ENCODE measurements around the gene ABHD12. TPM values are rescaled to one million over a fixed set of nuclear protein-coding genes. Genes with fewer than 3 reads are reported as not detected.

ABHD12 gene
- total RNA-seq, 2 experiments from 2014 or later: 13.4 to 17.0 TPM

- DNase-seq (peak in 1 of 14 experiments; percentile 23), ATAC-seq (ENCODE audit: poor library complexity) (no peak)
- H3K4me1 Mint-ChIP-seq (ENCODE audit: low read depth): peaks cover 4% of the 10 kb centered on the region
- CTCF ChIA-PET: no interaction called here
- H3K4me3 Mint-ChIP-seq: no peak overlapping the region
- POLR2A ChIA-PET: no interaction called here
- no peaks in the 10 kb centered on the region for H3K9me3 Mint-ChIP-seq
- H3K27ac Mint-ChIP-seq: no peak overlapping the region
- intact Hi-C loops (cut with DNase I, micrococcal nuclease): no loop called here
- no peaks in the 10 kb centered on the region for H3K4me1 ChIP-seq (ENCODE audit: insufficient read depth, low read length)
- no peaks in the 10 kb centered on the region for H3K27me3 ChIP-seq (ENCODE audit: control insufficient read depth in 1 of 2, insufficient read depth in 2 of 2, low read length in 2 of 2)
- H3K36me3 ChIP-seq (ENCODE audit: insufficient read depth, low read length): peaks cover 72% of the 10 kb centered on the region
- no peak overlapping the region for H3K4me3 ChIP-seq (ENCODE audit: low read length)
- H3K27ac ChIP-seq (ENCODE audit: low read depth in 1 of 2, low read length in 2 of 2): no peak overlapping the region
- no peaks in the 10 kb centered on the region for H3K9me3 ChIP-seq (ENCODE audit: control insufficient read depth in 1 of 2, insufficient read depth in 1 of 2, low read length in 2 of 2)
- peaks cover 68% of the 10 kb centered on the region for H3K36me3 Mint-ChIP-seq (ENCODE audit: low read depth)
- H3K27me3 Mint-ChIP-seq: no peaks in the 10 kb centered on the region
- TF ChIP-seq, protein P1, sequence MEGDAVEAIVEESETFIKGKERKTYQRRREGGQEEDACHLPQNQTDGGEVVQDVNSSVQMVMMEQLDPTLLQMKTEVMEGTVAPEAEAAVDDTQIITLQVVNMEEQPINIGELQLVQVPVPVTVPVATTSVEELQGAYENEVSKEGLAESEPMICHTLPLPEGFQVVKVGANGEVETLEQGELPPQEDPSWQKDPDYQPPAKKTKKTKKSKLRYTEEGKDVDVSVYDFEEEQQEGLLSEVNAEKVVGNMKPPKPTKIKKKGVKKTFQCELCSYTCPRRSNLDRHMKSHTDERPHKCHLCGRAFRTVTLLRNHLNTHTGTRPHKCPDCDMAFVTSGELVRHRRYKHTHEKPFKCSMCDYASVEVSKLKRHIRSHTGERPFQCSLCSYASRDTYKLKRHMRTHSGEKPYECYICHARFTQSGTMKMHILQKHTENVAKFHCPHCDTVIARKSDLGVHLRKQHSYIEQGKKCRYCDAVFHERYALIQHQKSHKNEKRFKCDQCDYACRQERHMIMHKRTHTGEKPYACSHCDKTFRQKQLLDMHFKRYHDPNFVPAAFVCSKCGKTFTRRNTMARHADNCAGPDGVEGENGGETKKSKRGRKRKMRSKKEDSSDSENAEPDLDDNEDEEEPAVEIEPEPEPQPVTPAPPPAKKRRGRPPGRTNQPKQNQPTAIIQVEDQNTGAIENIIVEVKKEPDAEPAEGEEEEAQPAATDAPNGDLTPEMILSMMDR (IDR thresholded peaks at IDR 0.05): no peak
These were observed 112.6 kb downstream of the ABHD12 start for GRCh38 chr20:25277941-25278521.

- TF ChIP-seq, protein P1 (IDR thresholded peaks at IDR 0.05): no peak
- Mint-ChIP-seq H3K27me3 (no peaks in the 10 kb centered on the region), H3K9me3 (no peaks in the 10 kb centered on the region), H3K4me3 (no peak overlapping the region), H3K4me1 (ENCODE audit: low read depth) (peaks cover under 1% of the 10 kb centered on the region), H3K36me3 (ENCODE audit: low read depth) (peaks cover 68% of the 10 kb centered on the region), H3K27ac (no peak overlapping the region)
- Histone ChIP-seq H3K27me3 (ENCODE audit: control insufficient read depth in 1 of 2, insufficient read depth in 2 of 2, low read length in 2 of 2) (no peaks in the 10 kb centered on the region), H3K4me3 (ENCODE audit: low read length) (no peak overlapping the region), H3K4me1 (ENCODE audit: insufficient read depth, low read length) (no peaks in the 10 kb centered on the region), H3K9me3 (ENCODE audit: control insufficient read depth in 1 of 2, insufficient read depth in 1 of 2, low read length in 2 of 2) (no peaks in the 10 kb centered on the region), H3K36me3 (ENCODE audit: insufficient read depth, low read length) (peaks cover 72% of the 10 kb centered on the region), H3K27ac (ENCODE audit: low read depth in 1 of 2, low read length in 2 of 2) (no peak overlapping the region)
- intact Hi-C loops (cut with DNase I, micrococcal nuclease): no loop called here
- ATAC-seq (ENCODE audit: poor library complexity) (no peak), DNase-seq (peak in 1 of 14 experiments; percentile 20)
- ChIA-PET CTCF (no interaction called here), POLR2A (no interaction called here)
These were observed 113.4 kb downstream of the ABHD12 start for GRCh38 chr20:25277051-25277801.

DNA sequence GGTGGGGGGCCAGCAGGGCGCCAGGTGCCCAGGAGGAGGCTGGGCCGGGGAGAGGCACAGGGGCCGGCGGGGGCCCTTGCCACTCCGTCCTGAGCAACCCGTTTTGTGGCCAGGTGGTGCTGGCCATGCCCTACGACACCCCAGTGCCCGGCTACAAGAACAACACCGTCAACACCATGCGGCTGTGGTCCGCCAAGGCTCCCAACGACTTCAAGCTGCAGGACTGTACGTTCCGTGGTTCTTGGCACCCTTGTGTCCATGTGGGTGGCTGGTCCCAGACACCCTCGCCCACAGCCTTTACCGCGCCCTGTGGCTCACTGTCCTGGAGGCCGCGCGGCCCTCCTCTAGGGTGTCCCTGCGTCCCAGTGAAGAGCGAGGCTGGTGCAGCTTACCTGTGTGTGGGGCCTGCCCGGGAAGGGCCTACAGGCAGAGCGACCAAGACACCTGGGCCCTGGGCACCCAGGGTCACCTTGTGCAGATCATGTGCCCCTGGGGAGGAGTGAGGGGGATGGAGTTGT, 114.0 kb downstream of the ABHD12 start:
- Histone ChIP-seq H3K4me3 (ENCODE audit: low read length) (no peak overlapping the region), H3K9me3 (ENCODE audit: control insufficient read depth in 1 of 2, insufficient read depth in 1 of 2, low read length in 2 of 2) (no peaks in the 10 kb centered on the region), H3K27me3 (ENCODE audit: control insufficient read depth in 1 of 2, insufficient read depth in 2 of 2, low read length in 2 of 2) (no peaks in the 10 kb centered on the region), H3K27ac (ENCODE audit: low read depth in 1 of 2, low read length in 2 of 2) (no peak overlapping the region), H3K4me1 (ENCODE audit: insufficient read depth, low read length) (no peaks in the 10 kb centered on the region), H3K36me3 (ENCODE audit: insufficient read depth, low read length) (peaks cover 73% of the 10 kb centered on the region)
- ChIA-PET POLR2A (no interaction called here), CTCF (no interaction called here)
- no peak for ATAC-seq (ENCODE audit: poor library complexity)
- peaks cover 72% of the 10 kb centered on the region for H3K36me3 Mint-ChIP-seq (ENCODE audit: low read depth)
- no peaks in the 10 kb centered on the region for H3K27me3 Mint-ChIP-seq
- TF ChIP-seq, protein P1 (IDR thresholded peaks at IDR 0.05): no peak
- intact Hi-C loops (cut with DNase I, micrococcal nuclease): no loop called here
- DNase-seq: peak in 1 of 14 experiments; percentile 25
- H3K27ac Mint-ChIP-seq: no peak overlapping the region
- no peaks in the 10 kb centered on the region for H3K9me3 Mint-ChIP-seq
- H3K4me1 Mint-ChIP-seq (ENCODE audit: low read depth): no peaks in the 10 kb centered on the region
- H3K4me3 Mint-ChIP-seq: no peak overlapping the region
